ENCODE data around the gene PRSS36.
"Not testable (repeated sequence)": the region's sequence is repeated elsewhere in the genome, so short reads cannot be mapped to it uniquely, and the experiment has no call there.

PRSS36 gene

DNA sequence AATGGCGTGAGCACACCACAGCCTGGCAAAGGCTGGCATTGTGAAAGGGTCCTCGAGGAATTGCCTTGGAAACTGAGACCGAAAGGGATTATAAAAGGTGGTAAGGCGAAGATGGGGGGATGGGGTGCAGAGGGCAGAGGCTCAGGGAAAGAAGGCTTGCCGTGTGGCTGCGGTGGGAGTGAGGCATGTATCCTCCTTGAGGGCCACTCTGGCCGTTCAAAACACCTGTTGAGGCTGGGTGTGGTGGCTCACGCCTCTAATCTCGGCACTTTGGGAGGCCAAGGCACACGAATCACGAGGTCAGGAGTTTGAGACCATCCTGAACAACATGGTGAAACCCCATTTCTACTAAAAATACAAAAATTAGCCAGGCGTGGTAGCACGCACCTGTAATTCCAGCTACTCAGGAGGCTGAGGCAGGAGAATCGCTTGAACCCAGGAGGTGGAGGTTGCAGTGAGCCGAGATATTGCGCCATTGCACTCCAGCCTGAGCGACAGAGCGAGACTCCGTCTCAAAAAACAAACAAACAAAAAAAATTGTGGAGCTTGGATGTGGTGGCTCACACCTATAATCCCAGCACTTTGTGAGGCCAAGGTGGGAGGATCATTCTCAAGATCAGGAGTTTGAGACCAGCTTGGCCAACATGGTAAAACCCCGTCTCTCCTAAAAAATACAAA, 12.9 kb downstream of the PRSS36 start:
- not testable (repeated sequence) for H3K4me2 ChIP-seq (ENCODE audit: low read length); H3K9ac ChIP-seq (ENCODE audit: low read depth, low read length); H3K4me3 ChIP-seq (ENCODE audit: low read length); H3K9me3 ChIP-seq (replicated peaks; ENCODE audit: low read length); H3K36me3 ChIP-seq (ENCODE audit: insufficient read depth, low read length); H3K27me3 ChIP-seq (ENCODE audit: control insufficient read depth, insufficient read depth, low read length)
- peaks cover 26% of the 10 kb centered on the region for H3K4me1 ChIP-seq (ENCODE audit: control insufficient read depth, insufficient read depth, low read length)

DNA sequence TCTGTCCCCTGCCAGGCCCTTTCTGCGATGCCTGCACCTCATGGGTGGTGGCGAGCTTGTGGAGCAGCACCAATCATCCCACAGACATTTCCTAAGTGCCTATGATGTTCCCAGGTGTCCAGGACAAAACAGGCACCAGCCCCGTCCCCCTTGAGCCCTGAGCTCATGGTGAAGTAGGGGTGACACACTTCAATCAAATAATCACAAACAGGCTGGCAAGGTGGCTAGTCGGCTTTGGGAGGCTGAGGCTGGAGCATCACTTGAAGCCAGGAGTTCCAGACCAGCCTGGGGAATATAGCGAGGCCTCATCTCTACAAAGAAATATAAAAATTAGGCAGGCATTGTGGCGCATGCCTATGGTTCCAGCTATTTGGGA, 13.6 kb downstream of the PRSS36 start:
- H3K4me2 ChIP-seq (ENCODE audit: low read length), result no peak overlapping the region
- peaks cover 19% of the 10 kb centered on the region for H3K4me1 ChIP-seq (ENCODE audit: control insufficient read depth, insufficient read depth, low read length)
- H3K9ac ChIP-seq (ENCODE audit: low read depth, low read length), result no peak overlapping the region
- H3K36me3 ChIP-seq (ENCODE audit: insufficient read depth, low read length), result peaks cover 6% of the 10 kb centered on the region
- H3K27me3 ChIP-seq (ENCODE audit: control insufficient read depth, insufficient read depth, low read length), result no peaks in the 10 kb centered on the region
- H3K9me3 ChIP-seq (replicated peaks; ENCODE audit: low read length), result no peaks in the 10 kb centered on the region
- H3K4me3 ChIP-seq (ENCODE audit: low read length), result no peak overlapping the region

DNA sequence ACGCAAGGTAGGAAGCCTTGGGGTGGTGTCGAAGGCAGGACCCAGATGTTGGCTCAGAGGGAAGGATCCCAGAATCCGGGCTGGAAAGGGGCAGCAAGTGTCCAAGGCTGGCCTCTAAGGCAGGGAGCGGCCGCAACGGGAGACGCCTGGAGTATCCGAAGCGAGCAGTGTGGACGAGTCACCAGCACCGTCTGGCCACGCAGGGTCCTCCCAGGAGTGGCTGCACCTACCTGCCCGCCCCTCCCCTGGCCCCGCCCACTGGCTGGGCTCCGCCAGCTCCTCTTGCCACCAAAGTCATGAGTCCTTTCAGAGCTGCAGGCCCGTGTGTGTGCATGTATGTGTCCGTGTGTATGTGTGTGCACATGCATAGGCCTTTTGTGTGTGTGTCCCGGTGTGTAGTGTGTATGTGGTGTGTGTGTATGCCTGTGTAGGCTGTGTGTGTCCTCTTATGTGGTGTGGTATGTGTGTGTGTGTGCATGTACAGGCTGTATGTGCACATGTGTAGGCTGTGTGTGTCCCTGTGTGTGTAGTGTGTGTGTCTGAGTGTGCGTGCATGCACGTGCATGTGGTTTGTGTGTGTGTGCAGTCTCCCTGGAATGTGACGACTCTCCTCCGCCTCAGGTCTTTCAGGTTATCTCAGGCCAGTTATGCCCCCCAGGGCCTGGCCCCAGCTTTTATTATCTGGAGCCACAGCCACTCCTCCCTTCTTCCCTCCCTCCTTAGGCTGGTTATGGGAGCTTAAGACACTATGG, 14.2 kb downstream of the PRSS36 start, which contains the start of gene PRSS8:
Gene PRSS8, minus strand, starts transcription at position 193 of the 752 bp plus-strand sequence. CDS start 229 bp downstream, outside the sequence.
- peaks cover 6% of the 10 kb centered on the region for H3K36me3 ChIP-seq (ENCODE audit: insufficient read depth, low read length)
- no peak within 1 kb of the TSS for H3K9ac ChIP-seq (ENCODE audit: low read depth, low read length)
- no peak within 1 kb of the TSS for H3K4me3 ChIP-seq (ENCODE audit: low read length)
- no peaks in the 10 kb centered on the region for H3K9me3 ChIP-seq (replicated peaks; ENCODE audit: low read length)
- H3K4me1 ChIP-seq (ENCODE audit: control insufficient read depth, insufficient read depth, low read length), result peaks cover 16% of the 10 kb centered on the region
- H3K4me2 ChIP-seq (ENCODE audit: low read length), result no peak within 1 kb of the TSS
- H3K27me3 ChIP-seq (ENCODE audit: control insufficient read depth, insufficient read depth, low read length), result no peaks in the 10 kb centered on the region

DNA sequence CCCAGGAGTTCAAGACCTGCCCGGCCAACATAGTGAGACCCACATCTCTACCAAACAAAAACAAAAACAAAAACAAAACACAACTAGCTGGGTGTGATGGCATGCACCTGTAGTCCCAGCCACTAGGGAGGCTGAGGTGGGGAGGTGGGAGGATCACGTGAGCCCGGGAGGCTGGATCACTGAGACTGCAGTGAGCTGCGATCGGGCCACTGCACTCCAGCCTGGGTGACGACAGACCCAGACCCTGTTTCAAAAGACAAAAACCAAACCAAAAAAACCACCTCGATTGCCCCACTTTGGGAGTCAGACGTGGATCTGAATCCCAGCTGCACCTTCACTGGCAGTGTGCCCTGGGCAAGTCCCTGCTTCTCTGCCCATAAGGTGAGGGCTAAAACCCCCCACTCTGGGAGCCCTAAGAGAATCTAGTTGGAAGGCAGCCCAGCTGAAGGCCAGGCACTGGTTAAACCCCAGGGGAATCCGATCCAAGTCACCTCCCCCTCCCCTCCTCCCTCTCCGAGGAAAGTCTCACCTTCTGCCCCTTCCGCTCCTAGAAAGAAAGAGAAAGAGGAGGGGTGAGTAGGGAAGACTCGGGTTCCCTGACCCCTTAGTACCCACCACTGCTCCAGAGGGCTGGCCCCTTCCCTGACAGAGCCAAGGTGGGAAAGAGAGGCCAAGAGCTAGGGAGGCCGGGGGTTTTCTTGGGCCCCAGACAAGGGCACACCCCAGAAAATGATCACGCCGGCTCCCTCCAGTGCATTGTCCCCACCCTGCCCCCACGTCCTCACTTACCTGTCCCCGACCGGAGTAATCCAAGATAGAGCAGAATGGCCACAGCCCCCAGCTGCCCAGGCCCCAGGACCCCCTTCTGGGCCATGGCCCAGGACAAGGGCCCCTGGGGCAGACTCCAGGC, 15.0 kb downstream of the PRSS36 start:
- Histone ChIP-seq H3K9me3 (replicated peaks; ENCODE audit: low read length) (no peaks in the 10 kb centered on the region), H3K4me2 (ENCODE audit: low read length) (no peak overlapping the region), H3K9ac (ENCODE audit: low read depth, low read length) (no peak overlapping the region), H3K4me1 (ENCODE audit: control insufficient read depth, insufficient read depth, low read length) (peaks cover 20% of the 10 kb centered on the region), H3K27me3 (ENCODE audit: control insufficient read depth, insufficient read depth, low read length) (no peaks in the 10 kb centered on the region), H3K4me3 (ENCODE audit: low read length) (no peak overlapping the region), H3K36me3 (ENCODE audit: insufficient read depth, low read length) (peaks cover 6% of the 10 kb centered on the region)

DNA sequence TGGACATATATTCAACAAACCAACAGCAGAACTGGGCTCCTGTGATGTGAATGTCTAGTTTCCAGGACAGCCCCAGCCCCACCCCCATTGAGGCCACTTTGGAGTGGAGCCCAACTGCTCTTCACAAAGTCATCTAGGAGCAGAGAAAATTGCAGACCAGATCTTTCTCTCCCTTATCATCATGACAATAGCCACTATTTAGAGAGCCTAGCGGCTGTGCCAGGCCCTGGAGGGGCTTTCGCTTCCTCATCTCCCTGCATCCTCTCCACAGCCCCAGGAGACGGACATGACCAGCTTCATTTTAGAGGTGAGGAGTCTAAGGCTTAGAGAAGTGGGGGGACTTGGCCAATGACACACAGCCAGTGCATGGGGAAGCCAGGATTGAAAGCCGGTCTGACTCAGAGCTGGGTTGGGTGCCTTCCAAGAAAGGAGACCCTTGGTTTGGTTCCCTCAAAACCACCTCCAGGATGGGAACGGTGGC, 15.7 kb downstream of the PRSS36 start:
- Histone ChIP-seq H3K9ac (ENCODE audit: low read depth, low read length) (no peak overlapping the region), H3K4me3 (ENCODE audit: low read length) (no peak overlapping the region), H3K27me3 (ENCODE audit: control insufficient read depth, insufficient read depth, low read length) (no peaks in the 10 kb centered on the region), H3K36me3 (ENCODE audit: insufficient read depth, low read length) (peaks cover 6% of the 10 kb centered on the region), H3K9me3 (replicated peaks; ENCODE audit: low read length) (no peaks in the 10 kb centered on the region), H3K4me2 (ENCODE audit: low read length) (no peak overlapping the region), H3K4me1 (ENCODE audit: control insufficient read depth, insufficient read depth, low read length) (peaks cover 25% of the 10 kb centered on the region)

DNA sequence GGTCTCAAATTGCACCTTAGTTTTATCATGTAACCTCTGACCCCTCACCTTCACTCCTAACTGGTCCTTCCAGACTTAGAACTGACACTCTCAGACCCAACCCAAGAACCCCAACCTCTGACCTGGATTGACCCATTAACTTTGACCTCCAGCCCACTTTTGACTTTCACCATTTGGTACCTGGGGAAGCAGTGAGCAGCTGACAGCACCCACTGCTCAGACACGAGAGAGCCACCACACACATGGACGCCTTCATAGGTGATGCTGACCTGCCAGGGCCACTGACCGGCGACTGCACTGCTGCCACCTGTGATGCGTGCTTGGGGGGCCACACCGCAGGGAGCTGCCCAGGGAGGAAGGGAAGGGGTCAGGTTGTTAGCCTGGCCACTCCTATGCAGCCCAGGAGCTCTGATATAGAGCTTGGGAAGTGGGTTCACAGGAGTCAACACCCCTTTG, 16.8 kb downstream of the PRSS36 start:
- no peak overlapping the region for H3K9ac ChIP-seq (ENCODE audit: low read depth, low read length)
- H3K4me3 ChIP-seq (ENCODE audit: low read length), result no peak overlapping the region
- H3K4me2 ChIP-seq (ENCODE audit: low read length), result no peak overlapping the region
- H3K9me3 ChIP-seq (replicated peaks; ENCODE audit: low read length), result no peaks in the 10 kb centered on the region
- H3K27me3 ChIP-seq (ENCODE audit: control insufficient read depth, insufficient read depth, low read length), result no peaks in the 10 kb centered on the region
- H3K4me1 ChIP-seq (ENCODE audit: control insufficient read depth, insufficient read depth, low read length), result peaks cover 18% of the 10 kb centered on the region
- H3K36me3 ChIP-seq (ENCODE audit: insufficient read depth, low read length), result peaks cover 6% of the 10 kb centered on the region

DNA sequence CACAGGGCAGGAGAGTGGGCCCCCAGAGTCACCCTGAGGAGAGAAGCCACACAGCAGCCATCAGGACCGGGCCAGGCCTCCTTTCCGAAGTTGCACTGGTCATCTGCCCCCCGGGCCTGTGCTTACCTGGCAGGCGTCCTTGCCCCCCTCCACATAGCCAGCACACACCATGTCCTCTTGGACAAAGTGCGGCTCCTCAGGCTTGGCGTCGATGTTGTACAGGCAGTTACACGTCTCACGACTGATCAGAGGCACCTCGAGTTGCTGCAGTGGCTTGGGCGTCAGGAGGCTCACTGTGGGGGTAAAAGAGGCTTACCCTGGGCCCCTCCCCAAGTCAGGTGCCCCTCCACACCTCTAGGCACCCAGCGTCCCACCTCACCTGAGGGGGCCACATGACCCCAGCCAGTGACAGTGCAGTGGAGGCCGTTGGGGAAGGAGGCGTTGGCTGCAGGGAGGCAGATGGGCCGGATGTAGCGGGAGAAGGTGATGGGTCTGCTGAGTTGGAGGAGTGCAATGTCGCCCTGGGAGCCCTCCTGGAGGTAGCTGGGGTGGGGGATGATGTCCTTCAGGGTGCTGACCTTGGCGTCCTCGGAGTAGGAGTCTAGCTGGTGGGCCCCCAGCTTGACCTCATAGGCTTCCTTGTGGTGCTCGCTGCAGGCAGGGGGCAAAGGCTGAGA, 17.4 kb downstream of the PRSS36 start:
- Histone ChIP-seq H3K36me3 (ENCODE audit: insufficient read depth, low read length) (peaks cover 10% of the 10 kb centered on the region), H3K4me3 (ENCODE audit: low read length) (no peak overlapping the region), H3K9me3 (replicated peaks; ENCODE audit: low read length) (no peaks in the 10 kb centered on the region), H3K4me1 (ENCODE audit: control insufficient read depth, insufficient read depth, low read length) (peaks cover 18% of the 10 kb centered on the region), H3K27me3 (ENCODE audit: control insufficient read depth, insufficient read depth, low read length) (no peaks in the 10 kb centered on the region), H3K4me2 (ENCODE audit: low read length) (no peak overlapping the region), H3K9ac (ENCODE audit: low read depth, low read length) (no peak overlapping the region)

DNA sequence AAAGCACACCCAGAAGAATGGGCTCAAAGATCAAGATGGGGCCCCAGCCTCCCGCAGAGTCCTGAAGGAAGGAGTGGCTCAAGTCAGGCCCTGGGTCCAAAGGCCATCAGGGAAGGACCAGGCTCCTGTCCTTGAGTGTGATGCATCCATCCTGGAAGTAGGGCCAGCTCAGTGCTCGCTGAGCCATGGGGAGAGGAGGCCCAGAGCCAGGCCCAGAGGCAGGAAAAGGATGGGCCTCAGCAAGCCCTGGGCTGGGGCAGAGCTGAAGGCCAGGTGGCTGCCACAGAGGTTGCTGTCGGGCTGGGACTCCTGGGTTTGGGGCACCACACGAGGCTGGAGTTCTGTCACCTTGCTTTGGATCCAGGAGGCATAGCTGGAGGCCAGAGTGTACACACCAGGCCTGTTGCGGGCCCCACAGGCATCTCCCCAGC, 18.0 kb downstream of the PRSS36 start:
- no peak overlapping the region for H3K4me2 ChIP-seq (ENCODE audit: low read length)
- H3K4me1 ChIP-seq (ENCODE audit: control insufficient read depth, insufficient read depth, low read length), result peaks cover 18% of the 10 kb centered on the region
- no peak overlapping the region for H3K4me3 ChIP-seq (ENCODE audit: low read length)
- H3K9ac ChIP-seq (ENCODE audit: low read depth, low read length), result no peak overlapping the region
- no peaks in the 10 kb centered on the region for H3K9me3 ChIP-seq (replicated peaks; ENCODE audit: low read length)
- H3K36me3 ChIP-seq (ENCODE audit: insufficient read depth, low read length), result peaks cover 10% of the 10 kb centered on the region
- H3K27me3 ChIP-seq (ENCODE audit: control insufficient read depth, insufficient read depth, low read length), result no peaks in the 10 kb centered on the region

DNA sequence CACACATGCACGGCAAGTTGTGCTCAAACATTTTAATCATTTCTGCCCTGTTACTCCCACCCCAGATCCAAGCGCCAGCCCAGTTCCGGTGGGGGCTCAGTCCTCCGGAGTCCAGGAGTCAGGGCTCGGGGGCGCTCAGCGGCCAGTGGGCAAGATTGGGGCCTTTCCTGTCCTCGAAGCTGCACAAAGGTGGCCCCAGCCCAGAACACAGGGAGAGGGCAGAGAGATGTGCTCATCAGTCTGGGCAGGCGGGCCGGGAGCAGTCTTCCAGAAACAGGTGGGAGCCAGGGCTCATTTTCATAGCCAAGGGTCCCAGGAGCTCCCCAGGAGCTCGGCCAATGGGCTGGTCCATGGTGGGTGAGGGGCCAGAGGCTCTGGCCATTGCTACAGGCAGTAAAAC, 18.4 kb downstream of the PRSS36 start:
- H3K4me1 ChIP-seq (ENCODE audit: control insufficient read depth, insufficient read depth, low read length), result peaks cover 18% of the 10 kb centered on the region
- H3K9ac ChIP-seq (ENCODE audit: low read depth, low read length), result no peak overlapping the region
- peaks cover 10% of the 10 kb centered on the region for H3K36me3 ChIP-seq (ENCODE audit: insufficient read depth, low read length)
- H3K4me2 ChIP-seq (ENCODE audit: low read length), result no peak overlapping the region
- H3K9me3 ChIP-seq (replicated peaks; ENCODE audit: low read length), result no peaks in the 10 kb centered on the region
- no peaks in the 10 kb centered on the region for H3K27me3 ChIP-seq (ENCODE audit: control insufficient read depth, insufficient read depth, low read length)
- H3K4me3 ChIP-seq (ENCODE audit: low read length), result no peak overlapping the region

DNA sequence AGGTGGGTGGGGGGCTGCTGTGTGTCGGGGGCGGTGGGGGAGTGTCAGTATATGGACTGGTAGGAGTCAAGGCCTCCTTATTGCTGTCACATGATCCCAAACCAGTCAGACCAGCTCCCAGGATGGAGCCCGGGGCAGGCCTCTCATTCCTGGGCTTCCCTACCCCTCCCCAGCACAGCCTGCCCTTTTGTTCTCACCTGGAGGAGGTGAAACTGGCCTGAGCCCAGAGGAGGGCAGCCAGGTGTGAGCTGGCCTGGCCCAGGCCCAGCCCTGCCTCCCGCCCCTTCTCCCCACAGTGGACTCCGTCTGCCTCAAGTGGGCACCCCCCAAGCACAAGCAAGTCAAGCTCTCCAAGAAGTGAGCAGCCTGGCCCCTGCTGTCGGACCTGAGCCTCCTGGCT, 19.0 kb downstream of the PRSS36 start:
- H3K4me3 ChIP-seq (ENCODE audit: low read length), result no peak overlapping the region
- H3K4me1 ChIP-seq (ENCODE audit: control insufficient read depth, insufficient read depth, low read length), result peaks cover 18% of the 10 kb centered on the region
- H3K9me3 ChIP-seq (replicated peaks; ENCODE audit: low read length), result no peaks in the 10 kb centered on the region
- peaks cover 10% of the 10 kb centered on the region for H3K36me3 ChIP-seq (ENCODE audit: insufficient read depth, low read length)
- H3K4me2 ChIP-seq (ENCODE audit: low read length), result no peak overlapping the region
- H3K27me3 ChIP-seq (ENCODE audit: control insufficient read depth, insufficient read depth, low read length), result no peaks in the 10 kb centered on the region
- no peak overlapping the region for H3K9ac ChIP-seq (ENCODE audit: low read depth, low read length)

Data from skeletal muscle satellite cell (primary cell).